ENCODE measurements around the gene ZFHX3. TPM values are rescaled to one million over a fixed set of nuclear protein-coding genes. Genes with fewer than 3 reads are reported as not detected.

The ZFHX3 gene
- total RNA-seq, 1 donor: 2.6 TPM

DNA sequence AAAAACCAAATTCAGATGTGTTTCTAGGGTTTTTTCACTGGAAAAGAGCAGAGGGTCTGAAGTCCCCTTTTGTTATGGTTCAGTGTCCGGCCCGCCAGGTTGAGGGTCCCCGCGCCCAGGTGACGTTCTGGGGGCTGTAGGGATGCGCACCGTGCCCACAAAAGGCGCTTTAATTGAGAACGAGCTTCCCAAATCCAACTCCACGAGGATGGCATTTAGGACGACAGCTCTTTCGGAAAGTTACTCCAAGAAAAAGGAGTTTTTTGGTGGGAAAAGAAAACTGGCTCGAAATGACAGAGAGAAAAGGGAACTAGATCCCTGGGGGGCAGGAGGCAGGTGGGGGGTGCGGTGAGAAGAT, 15.9 kb upstream of the ZFHX3 start:
- Histone ChIP-seq H3K9me3 (ENCODE audit: low read depth, low read length) (no peaks in the 10 kb centered on the region), H3K4me1 (ENCODE audit: insufficient read depth, low read length) (peaks cover 80% of the 10 kb centered on the region), H3K27me3 (ENCODE audit: insufficient read depth, low read length) (peaks cover 82% of the 10 kb centered on the region), H3K4me3 (ENCODE audit: low read length) (no peak overlapping the region)

DNA sequence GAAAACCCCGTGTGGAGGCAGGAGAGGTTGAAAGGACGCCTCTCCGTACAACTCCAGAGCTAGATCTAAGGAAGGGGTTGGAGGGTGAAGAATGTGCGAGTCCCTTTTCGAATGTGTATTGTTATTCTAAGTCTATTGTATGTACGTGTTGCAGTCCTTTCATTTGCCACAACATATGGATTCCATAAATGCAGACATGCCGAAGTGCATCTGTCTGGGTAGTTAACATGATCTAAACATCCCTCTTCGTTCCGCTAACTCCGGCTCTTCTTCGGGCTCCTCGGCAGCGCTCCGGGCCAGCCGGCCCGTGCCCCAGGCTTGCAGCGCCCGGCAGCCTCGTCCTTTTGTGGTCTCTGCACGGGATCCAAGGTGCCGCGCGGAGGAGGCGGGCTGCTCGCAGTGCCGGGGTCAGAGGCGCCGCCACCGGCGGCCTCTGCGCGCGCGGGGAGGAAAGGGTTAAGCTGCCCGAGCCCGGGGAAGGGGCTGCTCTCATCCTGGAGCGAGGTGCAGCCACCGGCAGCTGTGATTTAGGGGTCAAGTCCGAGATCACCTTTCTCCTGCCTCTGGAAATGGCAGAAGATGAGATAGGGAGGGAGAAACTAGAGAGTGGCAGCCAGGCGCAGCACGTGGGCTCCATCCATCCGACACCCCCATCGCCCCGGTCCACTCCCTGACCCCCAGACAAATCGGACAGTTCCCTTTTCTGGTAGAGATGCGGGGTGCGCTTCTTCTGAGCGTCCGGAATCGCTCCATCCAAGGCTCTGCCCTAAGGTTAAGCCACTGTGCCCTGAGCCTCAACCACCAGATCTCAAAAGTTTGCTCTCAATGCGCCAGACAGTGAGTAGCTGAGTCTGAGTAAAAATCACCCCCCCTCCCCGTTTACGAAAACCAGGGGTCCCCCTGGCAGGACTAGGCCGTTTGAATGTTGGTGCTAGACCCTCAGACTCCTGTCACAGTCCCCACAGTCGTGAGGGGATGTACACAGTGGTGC, 15.1 kb upstream of the ZFHX3 start:
- peaks cover 72% of the 10 kb centered on the region for H3K4me1 ChIP-seq (ENCODE audit: insufficient read depth, low read length)
- peaks cover 82% of the 10 kb centered on the region for H3K27me3 ChIP-seq (ENCODE audit: insufficient read depth, low read length)
- no peak overlapping the region for H3K4me3 ChIP-seq (ENCODE audit: low read length)
- no peaks in the 10 kb centered on the region for H3K9me3 ChIP-seq (ENCODE audit: low read depth, low read length)

DNA sequence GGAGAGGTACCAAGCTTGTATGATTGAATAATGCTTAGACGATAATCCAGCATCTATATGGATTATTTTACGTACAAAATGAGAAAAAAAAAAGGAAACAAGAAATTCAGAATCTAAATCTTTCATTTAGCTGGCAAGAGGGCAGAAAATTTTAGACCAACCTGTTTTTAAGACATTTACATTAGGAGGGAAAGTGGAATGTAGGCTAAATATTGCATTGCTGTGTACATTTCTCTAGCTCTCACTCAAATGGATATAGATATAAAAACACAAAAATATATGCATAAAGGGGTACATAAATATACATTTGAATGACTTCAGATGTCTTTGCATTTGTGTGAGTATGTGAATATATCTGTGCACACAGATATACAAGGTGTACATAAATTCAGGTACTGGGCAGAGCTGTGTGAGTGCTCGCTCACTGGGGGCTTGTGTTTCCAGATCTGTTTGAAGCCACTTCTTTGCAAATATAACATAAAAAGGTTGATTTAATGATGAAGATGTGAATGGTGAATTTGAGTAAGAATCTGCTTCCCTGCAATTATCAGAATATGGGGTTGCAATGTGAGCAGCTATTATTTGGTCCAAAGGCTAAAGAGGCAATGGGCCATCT, 14.2 kb upstream of the ZFHX3 start:
- H3K4me3 ChIP-seq (ENCODE audit: low read length): no peak overlapping the region
- H3K9me3 ChIP-seq (ENCODE audit: low read depth, low read length): no peaks in the 10 kb centered on the region
- H3K27me3 ChIP-seq (ENCODE audit: insufficient read depth, low read length): peaks cover 78% of the 10 kb centered on the region
- H3K4me1 ChIP-seq (ENCODE audit: insufficient read depth, low read length): peaks cover 67% of the 10 kb centered on the region

DNA sequence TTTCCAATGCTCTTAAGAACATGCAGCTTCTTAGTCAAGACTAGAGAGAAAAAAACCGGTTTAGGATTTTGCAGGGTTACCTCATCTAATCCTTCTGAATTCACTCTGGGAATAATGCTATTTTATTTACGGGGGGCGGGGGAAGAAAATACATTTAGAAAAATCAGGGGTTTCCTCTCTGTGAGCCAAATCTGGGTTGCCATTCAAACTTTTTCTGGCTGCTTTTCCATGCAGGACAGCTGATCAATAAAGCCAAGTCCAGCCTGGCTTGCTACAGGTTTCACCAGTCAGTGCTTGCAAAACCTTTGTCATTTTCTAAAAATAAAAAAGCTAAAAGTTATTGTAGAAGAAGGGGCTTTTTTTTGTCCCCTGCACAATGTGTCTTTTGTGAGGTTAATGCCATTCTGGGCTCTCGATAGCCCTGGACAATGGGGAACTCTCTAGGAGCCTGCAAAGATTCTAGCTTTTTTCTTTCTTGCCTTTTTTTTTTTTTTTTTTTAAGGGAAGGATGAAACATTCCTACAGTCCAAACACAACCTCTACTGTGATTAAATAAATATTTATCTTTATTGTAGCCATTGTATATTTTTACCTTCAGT, 13.1 kb upstream of the ZFHX3 start:
- Histone ChIP-seq H3K4me1 (ENCODE audit: insufficient read depth, low read length) (peaks cover 68% of the 10 kb centered on the region), H3K9me3 (ENCODE audit: low read depth, low read length) (no peaks in the 10 kb centered on the region), H3K4me3 (ENCODE audit: low read length) (no peak overlapping the region), H3K27me3 (ENCODE audit: insufficient read depth, low read length) (peaks cover 75% of the 10 kb centered on the region)

GRCh38 chr16:73059779-73060615, 12.1 kb upstream of the ZFHX3 start:
- H3K9me3 ChIP-seq (ENCODE audit: low read depth, low read length): no peaks in the 10 kb centered on the region
- H3K27me3 ChIP-seq (ENCODE audit: insufficient read depth, low read length): peaks cover 68% of the 10 kb centered on the region
- peaks cover 68% of the 10 kb centered on the region for H3K4me1 ChIP-seq (ENCODE audit: insufficient read depth, low read length)
- H3K4me3 ChIP-seq (ENCODE audit: low read length): no peak overlapping the region

- H3K9me3 ChIP-seq (ENCODE audit: low read depth, low read length): no peaks in the 10 kb centered on the region
- peak overlapping the region; percentile 53 for H3K4me3 ChIP-seq (ENCODE audit: low read length)
- peaks cover 64% of the 10 kb centered on the region for H3K4me1 ChIP-seq (ENCODE audit: insufficient read depth, low read length)
- H3K27me3 ChIP-seq (ENCODE audit: insufficient read depth, low read length): peaks cover 64% of the 10 kb centered on the region
Measured at GRCh38 chr16:73058616-73059409, 10.9 kb upstream of the ZFHX3 start.

DNA sequence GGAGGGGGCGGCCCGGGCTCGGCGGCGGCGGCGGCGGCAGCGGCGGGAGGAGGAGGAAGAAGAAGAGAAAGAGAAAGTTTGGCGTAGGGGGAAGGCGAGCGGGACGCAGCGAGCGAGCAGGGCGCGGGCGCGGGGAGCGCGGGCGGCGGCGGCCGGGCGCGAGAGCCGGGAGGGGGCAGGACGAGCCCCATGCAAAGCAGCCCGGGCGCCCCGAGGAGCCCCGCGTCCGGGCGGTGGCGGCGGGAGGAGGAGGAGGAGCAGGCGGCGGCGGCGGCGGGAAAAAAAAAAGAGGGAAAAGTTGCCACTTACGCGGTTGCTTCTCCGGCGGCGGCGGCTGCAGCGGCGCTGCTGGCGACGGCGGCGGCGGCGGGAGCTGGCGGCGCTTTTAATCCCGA, 10.3 kb upstream of the ZFHX3 start:
- H3K4me1 ChIP-seq (ENCODE audit: insufficient read depth, low read length): peaks cover 58% of the 10 kb centered on the region
- peaks cover 58% of the 10 kb centered on the region for H3K27me3 ChIP-seq (ENCODE audit: insufficient read depth, low read length)
- peak overlapping the region; percentile 53 for H3K4me3 ChIP-seq (ENCODE audit: low read length)
- H3K9me3 ChIP-seq (ENCODE audit: low read depth, low read length): no peaks in the 10 kb centered on the region

DNA sequence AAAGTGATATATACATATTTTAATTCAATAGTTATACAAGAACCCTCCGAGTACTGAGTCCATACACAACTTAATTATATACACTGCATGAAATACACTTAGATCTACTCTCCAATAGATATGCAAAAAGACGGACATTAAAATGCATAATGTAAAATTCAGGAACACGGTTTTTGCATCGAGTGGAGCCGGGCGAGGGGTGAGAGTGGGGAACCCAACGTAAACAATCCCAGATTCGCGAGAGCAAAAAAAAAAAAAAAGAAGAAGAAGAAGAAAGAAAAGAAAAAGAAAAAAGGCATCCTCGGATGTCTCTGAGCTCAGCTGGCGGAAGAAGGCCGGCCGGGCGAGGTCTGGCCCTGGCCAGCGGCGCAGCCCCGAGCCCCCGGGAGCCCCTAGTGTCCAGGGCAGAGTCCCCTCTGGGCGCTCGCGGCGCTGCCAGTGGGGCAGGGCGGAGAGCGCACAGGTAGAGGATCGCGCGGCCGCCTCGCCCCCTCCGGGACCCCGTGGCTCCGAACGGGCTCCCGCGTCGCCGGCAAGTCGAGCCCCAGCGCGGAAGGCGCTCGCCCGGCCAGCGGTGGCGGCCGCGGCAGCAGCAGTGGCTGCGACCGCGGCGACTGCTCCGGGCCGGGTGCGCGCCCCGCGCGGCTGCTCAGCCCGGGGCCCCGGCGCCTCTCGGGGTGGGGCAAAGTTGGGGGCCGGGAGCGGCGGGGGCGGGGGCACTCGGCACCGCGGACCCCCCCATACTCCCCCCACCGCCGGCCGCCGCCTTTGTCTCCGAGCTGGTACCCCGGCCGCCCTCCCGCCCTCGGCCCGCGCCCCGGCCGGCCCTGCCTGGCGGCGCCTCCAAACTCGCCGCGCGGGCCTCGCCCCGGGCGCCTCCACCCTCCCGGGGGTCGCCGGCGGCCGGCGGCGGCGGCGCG, 9.6 kb upstream of the ZFHX3 start:
- Histone ChIP-seq H3K27me3 (ENCODE audit: insufficient read depth, low read length) (peaks cover 51% of the 10 kb centered on the region), H3K4me1 (ENCODE audit: insufficient read depth, low read length) (peaks cover 52% of the 10 kb centered on the region), H3K9me3 (ENCODE audit: low read depth, low read length) (no peaks in the 10 kb centered on the region), H3K4me3 (ENCODE audit: low read length) (peak overlapping the region; percentile 45)

DNA sequence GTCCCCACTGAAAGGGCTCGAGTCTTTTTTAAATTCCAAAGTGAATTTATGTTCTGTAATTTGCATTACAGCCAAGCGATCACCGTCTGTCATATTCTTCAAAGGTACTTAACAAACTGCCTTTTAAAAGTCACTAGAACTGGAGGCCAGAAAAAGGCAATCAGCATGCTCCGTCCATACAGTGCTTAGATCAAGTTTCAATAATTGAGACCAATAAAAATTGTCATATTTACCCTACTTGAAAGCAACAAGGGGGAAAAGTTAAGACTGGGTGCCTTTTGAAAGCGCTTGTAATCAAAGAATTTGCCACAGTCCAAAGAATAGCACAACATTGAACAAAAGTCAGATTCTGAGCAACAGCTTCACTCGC, 9.0 kb upstream of the ZFHX3 start:
- Histone ChIP-seq H3K4me3 (ENCODE audit: low read length) (peak overlapping the region; percentile 45), H3K4me1 (ENCODE audit: insufficient read depth, low read length) (peaks cover 49% of the 10 kb centered on the region), H3K27me3 (ENCODE audit: insufficient read depth, low read length) (peaks cover 45% of the 10 kb centered on the region), H3K9me3 (ENCODE audit: low read depth, low read length) (no peaks in the 10 kb centered on the region)

DNA sequence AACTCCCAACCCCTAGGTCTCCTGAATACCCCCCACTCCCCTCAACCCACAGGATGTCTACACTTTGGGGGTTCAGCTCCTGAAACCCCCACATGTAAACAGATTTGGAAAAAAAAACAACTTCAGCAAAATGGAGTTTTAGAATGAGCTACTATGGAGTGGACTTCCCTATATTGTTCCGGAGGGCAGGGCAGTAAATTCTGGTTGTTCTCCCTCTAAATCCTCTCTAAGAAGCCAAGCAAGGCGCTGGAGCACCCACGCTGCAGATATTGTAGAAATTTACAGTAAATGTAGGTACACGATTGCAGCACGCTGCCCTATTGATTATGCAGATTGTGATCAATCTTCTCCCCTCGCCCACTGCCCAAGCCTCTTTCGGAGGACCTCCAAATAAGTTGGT, 8.5 kb upstream of the ZFHX3 start:
- Histone ChIP-seq H3K9me3 (ENCODE audit: low read depth, low read length) (no peaks in the 10 kb centered on the region), H3K4me1 (ENCODE audit: insufficient read depth, low read length) (peaks cover 49% of the 10 kb centered on the region), H3K4me3 (ENCODE audit: low read length) (no peak overlapping the region), H3K27me3 (ENCODE audit: insufficient read depth, low read length) (peaks cover 40% of the 10 kb centered on the region)

GRCh38 chr16:73054813-73055482, 7.0 kb upstream of the ZFHX3 start:
- Histone ChIP-seq H3K27me3 (ENCODE audit: insufficient read depth, low read length) (peaks cover 25% of the 10 kb centered on the region), H3K4me3 (ENCODE audit: low read length) (no peak overlapping the region), H3K9me3 (ENCODE audit: low read depth, low read length) (no peaks in the 10 kb centered on the region), H3K4me1 (ENCODE audit: insufficient read depth, low read length) (peaks cover 44% of the 10 kb centered on the region)

DNA sequence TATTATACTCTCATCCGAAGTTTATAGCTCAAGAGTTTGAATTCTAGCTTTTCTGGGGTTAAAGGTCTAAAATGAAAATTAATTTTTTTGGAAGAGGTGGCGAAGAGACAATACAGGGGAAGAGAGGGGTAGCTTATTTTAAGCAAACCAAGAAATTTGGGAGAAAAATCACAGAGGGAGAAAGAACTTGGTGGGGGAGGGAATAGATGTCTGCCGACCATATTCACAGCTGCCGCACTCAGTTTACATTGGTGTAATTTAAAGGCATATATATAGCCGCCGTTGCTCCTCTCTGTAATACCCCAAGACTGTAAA, 6.5 kb upstream of the ZFHX3 start:
- Histone ChIP-seq H3K4me1 (ENCODE audit: insufficient read depth, low read length) (peaks cover 40% of the 10 kb centered on the region), H3K9me3 (ENCODE audit: low read depth, low read length) (no peaks in the 10 kb centered on the region), H3K27me3 (ENCODE audit: insufficient read depth, low read length) (peaks cover 21% of the 10 kb centered on the region), H3K4me3 (ENCODE audit: low read length) (no peak overlapping the region)

DNA sequence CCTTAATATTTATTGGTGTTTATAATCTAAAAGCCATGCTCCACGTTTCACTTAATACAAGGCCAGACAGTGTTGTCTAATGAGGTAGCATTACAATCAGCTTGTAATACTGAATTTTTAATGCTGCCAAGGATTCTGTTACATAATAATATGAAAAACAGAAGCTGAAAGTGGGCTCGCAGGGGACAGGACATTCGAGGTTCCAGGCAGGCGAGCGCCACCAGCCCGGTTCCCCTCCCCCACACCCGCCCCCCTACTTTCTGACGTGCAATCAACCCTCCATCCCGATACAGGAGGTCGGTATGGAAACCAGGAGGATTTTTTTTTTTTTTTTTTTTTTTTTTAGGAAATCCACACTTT, 6.2 kb upstream of the ZFHX3 start:
- no peak overlapping the region for H3K4me3 ChIP-seq (ENCODE audit: low read length)
- H3K27me3 ChIP-seq (ENCODE audit: insufficient read depth, low read length): peaks cover 21% of the 10 kb centered on the region
- H3K9me3 ChIP-seq (ENCODE audit: low read depth, low read length): no peaks in the 10 kb centered on the region
- peaks cover 39% of the 10 kb centered on the region for H3K4me1 ChIP-seq (ENCODE audit: insufficient read depth, low read length)
